ENCODE data around the gene MTTP.

Gene MTTP

GRCh38 chr4:99625369-99625768 is 50.7 kb downstream of the MTTP start:
- no peak for ATAC-seq (ENCODE audit: low read depth)
- TF ChIP-seq, protein P1, sequence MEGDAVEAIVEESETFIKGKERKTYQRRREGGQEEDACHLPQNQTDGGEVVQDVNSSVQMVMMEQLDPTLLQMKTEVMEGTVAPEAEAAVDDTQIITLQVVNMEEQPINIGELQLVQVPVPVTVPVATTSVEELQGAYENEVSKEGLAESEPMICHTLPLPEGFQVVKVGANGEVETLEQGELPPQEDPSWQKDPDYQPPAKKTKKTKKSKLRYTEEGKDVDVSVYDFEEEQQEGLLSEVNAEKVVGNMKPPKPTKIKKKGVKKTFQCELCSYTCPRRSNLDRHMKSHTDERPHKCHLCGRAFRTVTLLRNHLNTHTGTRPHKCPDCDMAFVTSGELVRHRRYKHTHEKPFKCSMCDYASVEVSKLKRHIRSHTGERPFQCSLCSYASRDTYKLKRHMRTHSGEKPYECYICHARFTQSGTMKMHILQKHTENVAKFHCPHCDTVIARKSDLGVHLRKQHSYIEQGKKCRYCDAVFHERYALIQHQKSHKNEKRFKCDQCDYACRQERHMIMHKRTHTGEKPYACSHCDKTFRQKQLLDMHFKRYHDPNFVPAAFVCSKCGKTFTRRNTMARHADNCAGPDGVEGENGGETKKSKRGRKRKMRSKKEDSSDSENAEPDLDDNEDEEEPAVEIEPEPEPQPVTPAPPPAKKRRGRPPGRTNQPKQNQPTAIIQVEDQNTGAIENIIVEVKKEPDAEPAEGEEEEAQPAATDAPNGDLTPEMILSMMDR (IDR thresholded peaks at IDR 0.05; ENCODE audit: poor library complexity, severe bottlenecking): no peak

DNA sequence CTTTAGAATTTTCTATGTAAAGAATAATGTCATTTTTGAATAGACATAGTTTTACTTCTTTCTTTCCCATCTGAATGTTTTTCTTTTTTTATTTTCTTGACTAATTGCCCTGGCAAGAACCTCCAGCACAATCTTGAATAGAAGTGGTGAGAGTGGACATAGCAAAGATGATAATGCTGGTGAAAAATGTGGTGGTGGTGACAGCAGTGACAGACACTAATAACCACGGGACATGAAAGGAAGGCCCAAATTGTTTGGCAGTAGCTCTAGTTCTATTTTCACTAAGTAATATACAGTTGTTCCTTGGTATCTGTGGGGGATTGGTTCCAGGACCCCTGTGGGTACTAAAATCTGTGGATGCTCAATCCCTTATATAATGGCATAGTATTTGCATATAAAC is 53.4 kb downstream of the MTTP start:
- DNase-seq (ENCODE audit: low spot score) (no peak), ATAC-seq (ENCODE audit: low read depth) (no peak)
- H3K4me3 ChIP-seq (ENCODE audit: severe bottlenecking): no peak overlapping the region
- no peaks in the 10 kb centered on the region for H3K4me1 ChIP-seq (ENCODE audit: insufficient read depth, poor library complexity, severe bottlenecking)
- no peaks in the 10 kb centered on the region for H3K36me3 ChIP-seq (ENCODE audit: low read depth)
- TF ChIP-seq, protein P1 (IDR thresholded peaks at IDR 0.05; ENCODE audit: poor library complexity, severe bottlenecking): no peak
- no peaks in the 10 kb centered on the region for H3K27me3 ChIP-seq (ENCODE audit: insufficient read depth, poor library complexity, severe bottlenecking)
- H3K9me3 ChIP-seq (ENCODE audit: severe bottlenecking): no peaks in the 10 kb centered on the region
- no peak overlapping the region for H3K27ac ChIP-seq (ENCODE audit: poor library complexity, severe bottlenecking)

More at GRCh38 chr4:99625369-99625768, 50.7 kb downstream of the MTTP start:
- H3K27me3 ChIP-seq (ENCODE audit: insufficient read depth, poor library complexity, severe bottlenecking): no peaks in the 10 kb centered on the region
- H3K4me3 ChIP-seq (ENCODE audit: severe bottlenecking): no peak overlapping the region
- H3K4me1 ChIP-seq (ENCODE audit: insufficient read depth, poor library complexity, severe bottlenecking): no peaks in the 10 kb centered on the region
- H3K9me3 ChIP-seq (ENCODE audit: severe bottlenecking): no peaks in the 10 kb centered on the region
- H3K36me3 ChIP-seq (ENCODE audit: low read depth): no peaks in the 10 kb centered on the region
- H3K27ac ChIP-seq (ENCODE audit: poor library complexity, severe bottlenecking): no peak overlapping the region
- DNase-seq (ENCODE audit: low spot score): no peak

DNA sequence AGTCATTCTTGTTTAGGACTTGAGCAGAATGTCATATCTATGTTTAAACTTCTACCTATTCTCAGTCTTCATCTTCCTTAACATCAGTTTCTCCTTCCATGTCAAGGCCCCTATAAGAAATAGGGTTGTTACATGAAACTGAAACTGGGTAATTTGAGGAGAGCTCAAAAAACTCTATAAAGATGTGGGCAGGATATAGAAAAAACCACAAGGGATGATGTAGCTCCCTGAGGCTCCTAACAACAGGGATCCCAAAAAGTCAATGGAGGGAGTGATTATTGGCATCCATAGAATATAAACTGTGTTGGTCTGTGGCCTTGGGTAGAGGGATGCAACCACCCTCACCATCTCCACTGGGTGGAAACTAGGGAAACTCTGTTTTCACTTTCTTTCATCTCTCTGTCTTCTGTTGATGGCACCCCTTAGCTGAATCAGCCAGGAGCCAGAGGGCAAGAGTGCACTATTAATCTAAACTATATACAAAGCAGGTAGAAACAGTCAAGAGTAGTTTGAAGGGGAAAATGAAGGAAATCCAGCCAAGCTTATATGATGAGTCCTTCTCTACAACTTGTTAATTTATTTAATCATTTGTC is 55.4 kb downstream of the MTTP start:
- Histone ChIP-seq H3K4me3 (ENCODE audit: severe bottlenecking) (no peak overlapping the region), H3K4me1 (ENCODE audit: insufficient read depth, poor library complexity, severe bottlenecking) (peaks cover 8% of the 10 kb centered on the region), H3K36me3 (ENCODE audit: low read depth) (no peaks in the 10 kb centered on the region), H3K27ac (ENCODE audit: poor library complexity, severe bottlenecking) (no peak overlapping the region), H3K9me3 (ENCODE audit: severe bottlenecking) (no peaks in the 10 kb centered on the region), H3K27me3 (ENCODE audit: insufficient read depth, poor library complexity, severe bottlenecking) (no peaks in the 10 kb centered on the region)
- DNase-seq (ENCODE audit: low spot score): no peak
- TF ChIP-seq, protein P1 (IDR thresholded peaks at IDR 0.05; ENCODE audit: poor library complexity, severe bottlenecking): no peak
- no peak for ATAC-seq (ENCODE audit: low read depth)

DNA sequence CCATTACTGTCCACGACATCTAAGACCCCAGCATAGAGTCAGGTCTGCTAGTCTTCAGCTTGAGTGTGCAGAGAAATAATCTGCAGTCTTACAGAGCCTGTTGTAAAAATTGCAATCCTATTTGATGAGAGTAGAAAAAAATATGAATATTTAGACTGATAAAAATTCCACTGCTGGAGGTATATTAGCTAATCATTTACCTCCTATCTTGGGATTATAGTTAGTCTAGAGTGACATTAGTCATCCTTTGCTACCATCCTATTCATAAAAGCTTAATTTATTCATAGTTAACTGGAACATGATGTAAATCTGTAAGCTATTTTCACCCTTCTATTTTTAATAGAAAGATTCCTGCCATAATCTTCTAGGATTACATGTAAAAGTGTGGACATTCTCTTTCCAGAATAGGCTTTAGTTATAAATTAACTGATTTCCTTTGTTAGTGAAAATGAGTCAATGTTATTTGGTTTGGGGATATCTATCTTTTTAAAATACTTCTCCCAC is 56.3 kb downstream of the MTTP start:
- no peaks in the 10 kb centered on the region for H3K9me3 ChIP-seq (ENCODE audit: severe bottlenecking)
- DNase-seq (ENCODE audit: low spot score) (no peak), ATAC-seq (ENCODE audit: low read depth) (no peak)
- H3K27ac ChIP-seq (ENCODE audit: poor library complexity, severe bottlenecking): no peak overlapping the region
- peaks cover 8% of the 10 kb centered on the region for H3K4me1 ChIP-seq (ENCODE audit: insufficient read depth, poor library complexity, severe bottlenecking)
- TF ChIP-seq, protein P1 (IDR thresholded peaks at IDR 0.05; ENCODE audit: poor library complexity, severe bottlenecking): no peak
- no peak overlapping the region for H3K4me3 ChIP-seq (ENCODE audit: severe bottlenecking)
- H3K27me3 ChIP-seq (ENCODE audit: insufficient read depth, poor library complexity, severe bottlenecking): no peaks in the 10 kb centered on the region
- H3K36me3 ChIP-seq (ENCODE audit: low read depth): no peaks in the 10 kb centered on the region

- Histone ChIP-seq H3K4me1 (ENCODE audit: insufficient read depth, poor library complexity, severe bottlenecking) (peaks cover 8% of the 10 kb centered on the region), H3K27me3 (ENCODE audit: insufficient read depth, poor library complexity, severe bottlenecking) (no peaks in the 10 kb centered on the region), H3K36me3 (ENCODE audit: low read depth) (no peaks in the 10 kb centered on the region), H3K9me3 (ENCODE audit: severe bottlenecking) (no peaks in the 10 kb centered on the region), H3K4me3 (ENCODE audit: severe bottlenecking) (no peak overlapping the region), H3K27ac (ENCODE audit: poor library complexity, severe bottlenecking) (no peak overlapping the region)
- no peak for DNase-seq (ENCODE audit: low spot score)
- ATAC-seq (ENCODE audit: low read depth): peak; percentile 80
- TF ChIP-seq, protein P1 (IDR thresholded peaks at IDR 0.05; ENCODE audit: poor library complexity, severe bottlenecking): no peak
Measured at GRCh38 chr4:99633772-99634171, 59.1 kb downstream of the MTTP start.
